ENCODE results near the gene GID8.
"Not testable (repeated sequence)": the region's sequence is repeated elsewhere in the genome, so short reads cannot be mapped to it uniquely, and the experiment has no call there.

GID8 gene

GRCh38 chr20:62958388-62959100 lies 20.6 kb downstream of the GID8 start:
- TF ChIP-seq, protein P1, sequence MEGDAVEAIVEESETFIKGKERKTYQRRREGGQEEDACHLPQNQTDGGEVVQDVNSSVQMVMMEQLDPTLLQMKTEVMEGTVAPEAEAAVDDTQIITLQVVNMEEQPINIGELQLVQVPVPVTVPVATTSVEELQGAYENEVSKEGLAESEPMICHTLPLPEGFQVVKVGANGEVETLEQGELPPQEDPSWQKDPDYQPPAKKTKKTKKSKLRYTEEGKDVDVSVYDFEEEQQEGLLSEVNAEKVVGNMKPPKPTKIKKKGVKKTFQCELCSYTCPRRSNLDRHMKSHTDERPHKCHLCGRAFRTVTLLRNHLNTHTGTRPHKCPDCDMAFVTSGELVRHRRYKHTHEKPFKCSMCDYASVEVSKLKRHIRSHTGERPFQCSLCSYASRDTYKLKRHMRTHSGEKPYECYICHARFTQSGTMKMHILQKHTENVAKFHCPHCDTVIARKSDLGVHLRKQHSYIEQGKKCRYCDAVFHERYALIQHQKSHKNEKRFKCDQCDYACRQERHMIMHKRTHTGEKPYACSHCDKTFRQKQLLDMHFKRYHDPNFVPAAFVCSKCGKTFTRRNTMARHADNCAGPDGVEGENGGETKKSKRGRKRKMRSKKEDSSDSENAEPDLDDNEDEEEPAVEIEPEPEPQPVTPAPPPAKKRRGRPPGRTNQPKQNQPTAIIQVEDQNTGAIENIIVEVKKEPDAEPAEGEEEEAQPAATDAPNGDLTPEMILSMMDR (IDR thresholded peaks at IDR 0.05; ENCODE audit: insufficient read depth, low read depth, low read length, missing control alignments), result no peak
- DNase-seq (ENCODE audit: low read depth), result no peak
- no peak overlapping the region for H3K4me3 ChIP-seq (ENCODE audit: low read length)

- H3K4me3 ChIP-seq (ENCODE audit: low read length), result no peak overlapping the region
- TF ChIP-seq, protein P1 (IDR thresholded peaks at IDR 0.05; ENCODE audit: insufficient read depth, low read depth, low read length, missing control alignments), result no peak
- DNase-seq (ENCODE audit: low read depth), result no peak
These were observed 21.4 kb downstream of the GID8 start for GRCh38 chr20:62959101-62959971.

GRCh38 chr20:62959998-62960436 lies 22.1 kb downstream of the GID8 start:
- H3K4me3 ChIP-seq (ENCODE audit: low read length), result no peak overlapping the region
- TF ChIP-seq, protein P1 (IDR thresholded peaks at IDR 0.05; ENCODE audit: insufficient read depth, low read depth, low read length, missing control alignments), result no peak
- DNase-seq (ENCODE audit: low read depth), result no peak

DNA sequence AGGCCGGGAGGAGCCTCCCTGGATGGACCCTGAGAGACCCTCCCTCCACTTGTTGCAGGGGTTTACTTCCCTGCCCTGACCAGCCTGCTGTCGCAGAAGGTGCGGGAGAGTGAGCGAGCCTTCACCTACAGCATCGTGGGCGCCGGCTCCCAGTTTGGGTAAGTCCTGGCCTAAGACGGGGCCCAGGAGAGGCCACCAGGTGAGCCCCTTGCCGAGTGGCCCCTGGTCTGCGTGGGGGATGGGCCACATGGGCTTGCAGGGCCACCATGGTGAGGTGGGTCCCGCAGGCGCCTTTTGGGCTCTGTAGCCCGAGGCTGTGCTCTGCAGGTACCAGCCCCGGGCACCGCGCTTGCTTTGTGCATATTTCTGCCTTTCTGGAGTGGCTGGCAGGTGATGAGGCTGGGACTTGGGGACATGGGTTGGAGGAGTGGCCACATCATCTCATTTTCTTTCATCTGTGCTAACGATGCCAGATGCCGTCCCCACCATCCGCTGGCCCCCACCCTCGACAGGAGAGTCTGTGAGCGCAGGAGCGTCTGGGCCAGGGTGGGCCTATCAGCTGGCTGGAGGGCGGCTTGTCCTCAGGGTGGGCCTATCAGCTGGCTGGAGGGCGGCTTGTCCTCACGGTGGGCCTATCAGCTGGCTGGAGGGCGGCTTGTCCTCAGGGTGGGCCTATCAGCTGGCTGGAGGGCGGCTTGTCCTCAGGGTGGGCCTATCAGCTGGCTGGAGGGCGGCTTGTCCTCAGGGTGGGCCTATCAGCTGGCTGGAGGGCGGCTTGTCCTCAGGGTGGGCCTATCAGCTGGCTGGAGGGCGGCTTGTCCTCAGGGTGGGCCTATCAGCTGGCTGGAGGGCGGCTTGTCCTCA lies 22.7 kb downstream of the GID8 start:
- H3K4me3 ChIP-seq (ENCODE audit: low read length); DNase-seq (ENCODE audit: low read depth): not testable (repeated sequence)

DNA sequence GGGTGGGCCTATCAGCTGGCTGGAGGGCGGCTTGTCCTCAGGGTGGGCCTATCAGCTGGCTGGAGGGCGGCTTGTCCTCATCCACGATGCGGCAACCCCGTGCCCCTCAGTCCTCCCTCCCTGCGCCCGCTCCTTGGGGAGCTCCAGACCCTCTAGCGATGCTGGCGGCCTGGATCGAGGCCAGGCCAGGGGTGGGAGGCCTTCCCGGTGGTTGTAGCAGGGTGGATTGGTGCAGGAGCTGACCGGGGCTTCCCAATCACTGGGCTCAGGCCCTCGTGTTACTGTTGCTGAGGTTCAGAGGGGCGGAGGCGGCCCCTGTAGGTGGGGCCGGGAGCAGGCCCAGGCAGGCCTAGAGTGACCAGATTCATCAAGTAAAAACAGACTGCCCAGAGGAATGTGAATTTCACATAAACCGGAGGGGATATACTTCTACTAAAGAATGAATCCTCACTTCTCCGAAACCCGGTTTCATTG lies 23.4 kb downstream of the GID8 start:
- TF ChIP-seq, protein P1 (IDR thresholded peaks at IDR 0.05; ENCODE audit: insufficient read depth, low read depth, low read length, missing control alignments), result no peak
- peak; percentile 62 for DNase-seq (ENCODE audit: low read depth)
- no peak overlapping the region for H3K4me3 ChIP-seq (ENCODE audit: low read length)

DNA sequence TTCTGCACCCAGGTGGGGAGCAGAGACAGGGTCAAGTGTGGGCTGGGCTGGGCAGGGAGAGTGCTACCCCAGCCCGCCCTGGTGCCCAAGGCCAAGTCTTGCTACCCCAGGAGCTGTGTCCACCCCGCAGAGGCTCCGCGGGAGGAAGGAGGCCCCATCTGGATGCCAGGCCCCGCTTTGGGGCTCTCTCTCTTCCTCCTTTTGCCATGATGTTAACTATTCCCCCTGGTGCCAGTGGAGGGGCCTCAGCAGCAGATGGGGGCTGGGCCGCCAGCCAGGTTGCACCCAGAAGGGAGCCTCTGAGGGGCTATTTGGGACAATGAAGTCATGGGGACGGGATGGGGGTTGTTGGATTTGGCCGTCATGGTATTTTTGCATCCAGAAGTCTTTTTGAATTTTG lies 23.9 kb downstream of the GID8 start:
- TF ChIP-seq, protein P1 (IDR thresholded peaks at IDR 0.05; ENCODE audit: insufficient read depth, low read depth, low read length, missing control alignments), result no peak
- DNase-seq (ENCODE audit: low read depth), result no peak
- no peak overlapping the region for H3K4me3 ChIP-seq (ENCODE audit: low read length)

Measured in epithelial cell of esophagus (primary cell).